HepG2 (cell line): ENCODE measurements around the gene PARD3. TPM values are rescaled to one million over a fixed set of nuclear protein-coding genes. Genes with fewer than 3 reads are reported as not detected.
A peak's percentile ranks its signal among the peaks of the same experiment; 100 is the strongest.

Experiments used
- CBFB ChIP-seq: sonication (generic); formaldehyde crosslinking; IDR thresholded peaks from 2 replicates; pipeline ENCODE4 v1.4.0; 2020; ENCODE audit warnings: missing genetic modification reagents
- CBX2 ChIP-seq, 2 experiments: fragments of 200-600 bp in 1 of 2; sonication (generic); formaldehyde crosslinking in 1 of 2; IDR thresholded peaks; 2 replicates each; pipeline versions ENCODE4 v1.7.0 to v1.8.1; 2018 to 2022; ENCODE audit warnings: low read depth in 2 of 2, low read length in 1 of 2, mild to moderate bottlenecking in 1 of 2, missing genetic modification reagents in 1 of 2
- CREB1 ChIP-seq, 2 experiments: fragments of 450-650 bp in 1 of 2; IDR thresholded peaks; 2 replicates each; pipeline ENCODE4 v1.6.1; 2016 to 2017; ENCODE audit warnings: control low read depth in 1 of 2, mild to moderate bottlenecking in 1 of 2, missing compliant biosample characterization in 1 of 2, missing genetic modification characterization in 1 of 2
- GLI4 ChIP-seq: sonication (generic); formaldehyde crosslinking; IDR thresholded peaks from 2 replicates; pipeline ENCODE4 v1.5.1; 2020; ENCODE audit warnings: missing genetic modification reagents, mild to moderate bottlenecking, moderate library complexity, borderline replicate concordance
- HNRNPUL1 ChIP-seq: fragments of 200-400 bp; formaldehyde crosslinking; IDR thresholded peaks from 2 replicates; pipeline ENCODE4 v1.6.1; 2017; ENCODE audit warnings: low read depth, mild to moderate bottlenecking, low read length, moderate library complexity
- MTF1 ChIP-seq: sonication (generic); formaldehyde crosslinking; IDR thresholded peaks from 2 replicates; pipeline ENCODE4 v1.5.0; 2020; ENCODE audit warnings: missing genetic modification reagents
- ONECUT2 ChIP-seq: sonication (generic); formaldehyde crosslinking; IDR thresholded peaks from 2 replicates; pipeline ENCODE4 v1.4.0; 2020; ENCODE audit warnings: missing genetic modification reagents
- ZNF530 ChIP-seq: sonication (generic); formaldehyde crosslinking; IDR thresholded peaks from 2 replicates; pipeline ENCODE4 v1.5.0; 2020; ENCODE audit warnings: low read depth, mild to moderate bottlenecking, missing genetic modification reagents
- ZNF724P ChIP-seq: sonication (generic); formaldehyde crosslinking; IDR thresholded peaks from 2 replicates; pipeline ENCODE4 v1.8.0; 2022; ENCODE audit warnings: missing genetic modification reagents, borderline replicate concordance
- polyA plus RNA-seq, 8 experiments: library from polyadenylated mRNA; depleted of rRNA in 3 of 8; stranded (reverse) in 7 of 8; unstranded in 1 of 8; fragments of >200 nt; fragmentation: Illumina TruSeq in 4 of 8; extraction: Trizol in 4 of 8; gene quantifications; 2 replicates each; pipeline versions ENCODE4 v1.2.1 to v1.2.3, GENCODE V29; 2011 to 2016; ENCODE audit warnings: low read depth in 4 of 8, missing spikeins in 1 of 8, mixed read lengths in 1 of 8; ENCODE audit not compliant: insufficient read depth in 1 of 8
- total RNA-seq, 5 experiments: library from RNA; depleted of rRNA; stranded (reverse); fragments of >200 nt; fragmentation: Illumina TruSeq; extraction: Trizol; gene quantifications; 2 replicates each; pipeline ENCODE4 v1.2.3, GENCODE V29; 2016; ENCODE audit warnings: low read depth in 1 of 5
- TF ChIP-seq, protein P1 (sequence below): sonication (generic); formaldehyde crosslinking; IDR thresholded peaks from 2 replicates; pipeline ENCODE4 v1.5.0; 2020; ENCODE audit warnings: mild to moderate bottlenecking, missing genetic modification reagents
- TF ChIP-seq, protein P2 (sequence below): sonication (generic); formaldehyde crosslinking; IDR thresholded peaks from 2 replicates; pipeline ENCODE4 v1.4.0; 2020; ENCODE audit warnings: missing genetic modification reagents
- TF ChIP-seq, protein P3 (sequence below): sonication (generic); formaldehyde crosslinking; IDR thresholded peaks from 2 replicates; pipeline ENCODE4 v1.8.1; 2023; ENCODE audit warnings: missing genetic modification reagents, inconsistent platforms, borderline replicate concordance
- TF ChIP-seq, protein P4 (sequence below): sonication (generic); formaldehyde crosslinking; IDR thresholded peaks from 2 replicates; pipeline ENCODE4 v1.4.0; 2020; ENCODE audit warnings: low read depth, mild to moderate bottlenecking, missing genetic modification reagents
- TF ChIP-seq, protein P5 (sequence below): sonication (generic); formaldehyde crosslinking; conservative IDR thresholded peaks from 2 replicates; pipeline ENCODE4 v1.8.0; 2022; ENCODE audit warnings: missing genetic modification reagents
- TF ChIP-seq, protein P6 (sequence below): IDR thresholded peaks from 2 replicates; pipeline ENCODE4 v1.6.1; 2016
- TF ChIP-seq, protein P7 (sequence below): sonication (generic); formaldehyde crosslinking; IDR thresholded peaks from 2 replicates; pipeline ENCODE4 v1.5.0; 2020; ENCODE audit warnings: missing genetic modification reagents, mild to moderate bottlenecking, borderline replicate concordance
- TF ChIP-seq, protein P8 (sequence below): sonication (generic); formaldehyde crosslinking; IDR thresholded peaks from 2 replicates; pipeline ENCODE4 v1.8.0; 2022; ENCODE audit warnings: missing genetic modification reagents, mild to moderate bottlenecking, inconsistent platforms, borderline replicate concordance
- TF ChIP-seq, protein P9 (sequence below): sonication (generic); formaldehyde crosslinking; IDR thresholded peaks from 2 replicates; pipeline ENCODE4 v1.5.0; 2020; ENCODE audit warnings: missing genetic modification reagents

PARD3 gene
- total and polyA plus RNA-seq, 2 of the 13 experiments (the other 11 are each of a cell fraction or from before 2014, with no cell fraction given) = 40.9 to 60.0 TPM

DNA sequence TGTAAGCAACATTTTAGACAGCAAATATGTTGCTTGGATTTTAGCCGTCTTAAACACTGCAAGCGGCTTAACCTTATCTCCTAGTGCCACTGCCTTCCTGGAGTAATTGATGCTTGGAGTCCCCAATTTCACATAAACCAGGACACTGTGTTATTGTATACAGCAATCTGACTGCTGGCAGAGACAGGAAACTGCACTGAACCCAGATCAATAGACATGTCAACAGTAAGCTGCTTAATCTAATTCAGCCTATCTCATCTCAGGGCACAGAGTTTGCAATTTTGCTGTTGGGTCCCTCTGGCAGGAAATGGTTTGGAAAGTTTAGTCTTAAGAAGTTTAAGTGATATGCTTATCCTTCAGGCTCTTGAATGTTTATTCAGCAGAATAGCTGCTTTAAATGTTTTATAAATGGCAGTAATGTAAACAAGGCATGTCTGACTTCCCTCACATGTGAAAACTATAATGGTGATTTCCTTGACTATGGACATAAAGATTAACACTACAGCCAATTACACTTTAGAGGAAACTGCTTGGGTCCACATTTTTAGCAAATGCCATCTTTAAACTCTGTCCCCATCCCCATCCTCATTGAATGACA lies 598.6 kb downstream of the PARD3 start (continued):
- TF ChIP-seq CBX2 (IDR thresholded peaks at IDR 0.05; ENCODE audit: low read depth, low read length) = no peak
- no peak for TF ChIP-seq CBX2 (CRISPR knock-in tag; IDR thresholded peaks at IDR 0.05; ENCODE audit: low read depth)
- no peak for TF ChIP-seq HNRNPUL1
- TF ChIP-seq GLI4 (CRISPR knock-in tag) = no peak
- TF ChIP-seq, protein P1, sequence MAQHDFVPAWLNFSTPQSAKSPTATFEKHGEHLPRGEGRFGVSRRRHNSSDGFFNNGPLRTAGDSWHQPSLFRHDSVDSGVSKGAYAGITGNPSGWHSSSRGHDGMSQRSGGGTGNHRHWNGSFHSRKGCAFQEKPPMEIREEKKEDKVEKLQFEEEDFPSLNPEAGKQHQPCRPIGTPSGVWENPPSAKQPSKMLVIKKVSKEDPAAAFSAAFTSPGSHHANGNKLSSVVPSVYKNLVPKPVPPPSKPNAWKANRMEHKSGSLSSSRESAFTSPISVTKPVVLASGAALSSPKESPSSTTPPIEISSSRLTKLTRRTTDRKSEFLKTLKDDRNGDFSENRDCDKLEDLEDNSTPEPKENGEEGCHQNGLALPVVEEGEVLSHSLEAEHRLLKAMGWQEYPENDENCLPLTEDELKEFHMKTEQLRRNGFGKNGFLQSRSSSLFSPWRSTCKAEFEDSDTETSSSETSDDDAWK (CRISPR knock-in tag) = no peak
- TF ChIP-seq, protein P2, sequence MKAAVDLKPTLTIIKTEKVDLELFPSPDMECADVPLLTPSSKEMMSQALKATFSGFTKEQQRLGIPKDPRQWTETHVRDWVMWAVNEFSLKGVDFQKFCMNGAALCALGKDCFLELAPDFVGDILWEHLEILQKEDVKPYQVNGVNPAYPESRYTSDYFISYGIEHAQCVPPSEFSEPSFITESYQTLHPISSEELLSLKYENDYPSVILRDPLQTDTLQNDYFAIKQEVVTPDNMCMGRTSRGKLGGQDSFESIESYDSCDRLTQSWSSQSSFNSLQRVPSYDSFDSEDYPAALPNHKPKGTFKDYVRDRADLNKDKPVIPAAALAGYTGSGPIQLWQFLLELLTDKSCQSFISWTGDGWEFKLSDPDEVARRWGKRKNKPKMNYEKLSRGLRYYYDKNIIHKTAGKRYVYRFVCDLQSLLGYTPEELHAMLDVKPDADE (CRISPR knock-in tag) = no peak
- TF ChIP-seq, protein P3, sequence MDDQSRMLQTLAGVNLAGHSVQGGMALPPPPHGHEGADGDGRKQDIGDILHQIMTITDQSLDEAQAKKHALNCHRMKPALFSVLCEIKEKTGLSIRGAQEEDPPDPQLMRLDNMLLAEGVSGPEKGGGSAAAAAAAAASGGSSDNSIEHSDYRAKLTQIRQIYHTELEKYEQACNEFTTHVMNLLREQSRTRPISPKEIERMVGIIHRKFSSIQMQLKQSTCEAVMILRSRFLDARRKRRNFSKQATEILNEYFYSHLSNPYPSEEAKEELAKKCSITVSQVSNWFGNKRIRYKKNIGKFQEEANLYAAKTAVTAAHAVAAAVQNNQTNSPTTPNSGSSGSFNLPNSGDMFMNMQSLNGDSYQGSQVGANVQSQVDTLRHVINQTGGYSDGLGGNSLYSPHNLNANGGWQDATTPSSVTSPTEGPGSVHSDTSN = no peak
- TF ChIP-seq, protein P4, sequence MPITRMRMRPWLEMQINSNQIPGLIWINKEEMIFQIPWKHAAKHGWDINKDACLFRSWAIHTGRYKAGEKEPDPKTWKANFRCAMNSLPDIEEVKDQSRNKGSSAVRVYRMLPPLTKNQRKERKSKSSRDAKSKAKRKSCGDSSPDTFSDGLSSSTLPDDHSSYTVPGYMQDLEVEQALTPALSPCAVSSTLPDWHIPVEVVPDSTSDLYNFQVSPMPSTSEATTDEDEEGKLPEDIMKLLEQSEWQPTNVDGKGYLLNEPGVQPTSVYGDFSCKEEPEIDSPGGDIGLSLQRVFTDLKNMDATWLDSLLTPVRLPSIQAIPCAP (CRISPR knock-in tag) = no peak
- TF ChIP-seq CREB1 (IDR thresholded peaks at IDR 0.05) = no peak
- TF ChIP-seq CREB1 (CRISPR knock-in tag; IDR thresholded peaks at IDR 0.05) = no peak
- TF ChIP-seq, protein P5, sequence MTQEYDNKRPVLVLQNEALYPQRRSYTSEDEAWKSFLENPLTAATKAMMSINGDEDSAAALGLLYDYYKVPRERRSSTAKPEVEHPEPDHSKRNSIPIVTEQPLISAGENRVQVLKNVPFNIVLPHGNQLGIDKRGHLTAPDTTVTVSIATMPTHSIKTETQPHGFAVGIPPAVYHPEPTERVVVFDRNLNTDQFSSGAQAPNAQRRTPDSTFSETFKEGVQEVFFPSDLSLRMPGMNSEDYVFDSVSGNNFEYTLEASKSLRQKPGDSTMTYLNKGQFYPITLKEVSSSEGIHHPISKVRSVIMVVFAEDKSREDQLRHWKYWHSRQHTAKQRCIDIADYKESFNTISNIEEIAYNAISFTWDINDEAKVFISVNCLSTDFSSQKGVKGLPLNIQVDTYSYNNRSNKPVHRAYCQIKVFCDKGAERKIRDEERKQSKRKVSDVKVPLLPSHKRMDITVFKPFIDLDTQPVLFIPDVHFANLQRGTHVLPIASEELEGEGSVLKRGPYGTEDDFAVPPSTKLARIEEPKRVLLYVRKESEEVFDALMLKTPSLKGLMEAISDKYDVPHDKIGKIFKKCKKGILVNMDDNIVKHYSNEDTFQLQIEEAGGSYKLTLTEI (CRISPR knock-in tag) = no peak
- TF ChIP-seq MTF1 = no peak
- TF ChIP-seq, protein P6, sequence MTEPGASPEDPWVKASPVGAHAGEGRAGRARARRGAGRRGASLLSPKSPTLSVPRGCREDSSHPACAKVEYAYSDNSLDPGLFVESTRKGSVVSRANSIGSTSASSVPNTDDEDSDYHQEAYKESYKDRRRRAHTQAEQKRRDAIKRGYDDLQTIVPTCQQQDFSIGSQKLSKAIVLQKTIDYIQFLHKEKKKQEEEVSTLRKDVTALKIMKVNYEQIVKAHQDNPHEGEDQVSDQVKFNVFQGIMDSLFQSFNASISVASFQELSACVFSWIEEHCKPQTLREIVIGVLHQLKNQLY (CRISPR knock-in tag) = no peak
- TF ChIP-seq CBFB (CRISPR knock-in tag) = no peak
- no peak for TF ChIP-seq ZNF530 (CRISPR knock-in tag)
- TF ChIP-seq, protein P7, sequence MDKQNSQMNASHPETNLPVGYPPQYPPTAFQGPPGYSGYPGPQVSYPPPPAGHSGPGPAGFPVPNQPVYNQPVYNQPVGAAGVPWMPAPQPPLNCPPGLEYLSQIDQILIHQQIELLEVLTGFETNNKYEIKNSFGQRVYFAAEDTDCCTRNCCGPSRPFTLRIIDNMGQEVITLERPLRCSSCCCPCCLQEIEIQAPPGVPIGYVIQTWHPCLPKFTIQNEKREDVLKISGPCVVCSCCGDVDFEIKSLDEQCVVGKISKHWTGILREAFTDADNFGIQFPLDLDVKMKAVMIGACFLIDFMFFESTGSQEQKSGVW (CRISPR knock-in tag) = no peak
- TF ChIP-seq, protein P8, sequence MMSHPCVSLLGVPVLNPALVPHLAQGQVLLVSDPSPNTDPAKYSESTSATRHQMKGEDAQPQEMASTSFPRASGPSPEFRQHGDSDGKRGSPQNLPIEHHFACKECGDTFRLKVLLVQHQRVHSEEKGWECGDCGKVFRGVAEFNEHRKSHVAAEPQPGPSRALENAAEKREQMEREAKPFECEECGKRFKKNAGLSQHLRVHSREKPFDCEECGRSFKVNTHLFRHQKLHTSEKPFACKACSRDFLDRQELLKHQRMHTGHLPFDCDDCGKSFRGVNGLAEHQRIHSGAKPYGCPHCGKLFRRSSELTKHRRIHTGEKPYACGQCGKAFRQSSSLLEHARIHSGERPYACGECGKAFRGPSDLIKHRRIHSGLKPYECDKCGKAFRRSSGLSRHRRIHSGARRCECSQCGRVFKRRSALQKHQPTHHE (CRISPR knock-in tag) = no peak
- TF ChIP-seq, protein P9, sequence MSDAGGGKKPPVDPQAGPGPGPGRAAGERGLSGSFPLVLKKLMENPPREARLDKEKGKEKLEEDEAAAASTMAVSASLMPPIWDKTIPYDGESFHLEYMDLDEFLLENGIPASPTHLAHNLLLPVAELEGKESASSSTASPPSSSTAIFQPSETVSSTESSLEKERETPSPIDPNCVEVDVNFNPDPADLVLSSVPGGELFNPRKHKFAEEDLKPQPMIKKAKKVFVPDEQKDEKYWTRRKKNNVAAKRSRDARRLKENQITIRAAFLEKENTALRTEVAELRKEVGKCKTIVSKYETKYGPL = no peak
- no peak for TF ChIP-seq ZNF724P (CRISPR knock-in tag)
- peak; percentile 89 for TF ChIP-seq ONECUT2
